HEK293 (cell line): Measurements from ENCODE around the gene CA11.

Source experiments
- CTCF ChIA-PET: fragments of 350-600 bp; formaldehyde crosslinking; extraction: SDS; loops from one replicate; lab custom pipeline; 2021; ENCODE audit warnings: antibody characterized with exemption; lab: Yijun Ruan, JAX
- POLR2A ChIA-PET: fragments of 300-600 bp; formaldehyde crosslinking; extraction: SDS; loops from one replicate; lab custom pipeline; 2020; ENCODE audit warnings: antibody characterized with exemption, inconsistent platforms; lab: Yijun Ruan, JAX
- H3K27ac ChIP-seq: fragments of 200-500 bp; sonication (Bioruptor generic); 2 replicates; pipeline ENCODE4 v1.5.1; 2014; ENCODE audit warnings: low read depth, low read length, control low read depth, inconsistent platforms; ENCODE audit errors: extremely low read depth
- H3K36me3 ChIP-seq, 2 experiments: fragments of 200-500 bp in 1 of 2; sonication (Bioruptor generic) in 1 of 2; 1 replicate in 1 of 2; 2 replicates in 1 of 2; pipeline ENCODE4 v1.5.1; 2014 to 2017; ENCODE audit warnings: inconsistent platforms in 2 of 2, low read length in 2 of 2; ENCODE audit not compliant: control insufficient read depth in 2 of 2, insufficient read depth in 1 of 2
- H3K4me1 ChIP-seq: fragments of 200-500 bp; sonication (Bioruptor generic); 2 replicates; pipeline ENCODE4 v1.5.1; 2014; ENCODE audit warnings: mild to moderate bottlenecking, low read length, inconsistent platforms; ENCODE audit not compliant: control insufficient read depth, insufficient read depth
- H3K4me3 ChIP-seq: 2 replicates; pipeline ENCODE4 v1.5.1; 2011; ENCODE audit warnings: low read depth, mild to moderate bottlenecking, control low read depth, low read length, moderate library complexity
- H3K9me3 ChIP-seq: fragments of 200-500 bp; sonication (Bioruptor generic); 2 replicates; pipeline ENCODE4 v1.5.1; 2014; ENCODE audit warnings: low read depth, low read length, inconsistent platforms; ENCODE audit not compliant: control insufficient read depth, insufficient read depth
- EGR2 ChIP-seq: fragments of 450-650 bp; formaldehyde crosslinking; IDR thresholded peaks from 2 replicates; pipeline ENCODE4 v1.5.1; 2016; ENCODE audit warnings: low read depth, missing biosample characterization, missing genetic modification characterization
- KLF9 ChIP-seq: fragments of 450-650 bp; formaldehyde crosslinking; IDR thresholded peaks from 2 replicates; pipeline ENCODE4 v1.5.1; 2016; ENCODE audit warnings: missing biosample characterization, missing genetic modification characterization, low read depth
- PRDM10 ChIP-seq: fragments of 450-650 bp; formaldehyde crosslinking; IDR thresholded peaks from 2 replicates; pipeline ENCODE4 v1.5.1; 2016; ENCODE audit warnings: missing biosample characterization, missing genetic modification characterization
- SCRT2 ChIP-seq: fragments of 450-650 bp; formaldehyde crosslinking; IDR thresholded peaks from 2 replicates; pipeline ENCODE4 v1.5.1; 2016; ENCODE audit warnings: missing biosample characterization, missing genetic modification characterization
- SETDB1 ChIP-seq: IDR thresholded peaks from one replicate; pipeline ENCODE4 v1.6.1; 2017; ENCODE audit warnings: mild to moderate bottlenecking, low read length, moderate library complexity, mixed read lengths; ENCODE audit not compliant: insufficient read length
- ZBTB7A ChIP-seq: fragments of 450-650 bp; formaldehyde crosslinking; IDR thresholded peaks from 2 replicates; pipeline ENCODE4 v1.5.1; 2016; ENCODE audit warnings: low read depth, missing biosample characterization, missing genetic modification characterization
- ZEB2 ChIP-seq: fragments of 450-650 bp; formaldehyde crosslinking; IDR thresholded peaks from 2 replicates; pipeline ENCODE4 v1.5.1; 2016; ENCODE audit warnings: missing biosample characterization, missing genetic modification characterization
- ZFP3 ChIP-seq: fragments of 450-650 bp; formaldehyde crosslinking; IDR thresholded peaks from 2 replicates; pipeline ENCODE4 v1.5.1; 2016; ENCODE audit warnings: low read depth, missing biosample characterization, missing genetic modification characterization
- ZIC2 ChIP-seq: fragments of 450-650 bp; formaldehyde crosslinking; IDR thresholded peaks from 2 replicates; pipeline ENCODE4 v1.5.1; 2016; ENCODE audit warnings: missing biosample characterization, missing genetic modification characterization
- ZNF16 ChIP-seq: fragments of 450-650 bp; formaldehyde crosslinking; IDR thresholded peaks from 2 replicates; pipeline ENCODE4 v1.5.1; 2016; ENCODE audit warnings: low read depth, missing biosample characterization, missing genetic modification characterization
- ZNF2 ChIP-seq: fragments of 450-650 bp; formaldehyde crosslinking; IDR thresholded peaks from 2 replicates; pipeline ENCODE4 v1.5.1; 2016; ENCODE audit warnings: missing biosample characterization, missing genetic modification characterization
- ZNF223 ChIP-seq: fragments of 450-650 bp; formaldehyde crosslinking; IDR thresholded peaks from 2 replicates; pipeline ENCODE4 v1.5.1; 2016; ENCODE audit warnings: missing biosample characterization, missing genetic modification characterization
- ZNF280D ChIP-seq: fragments of 450-650 bp; formaldehyde crosslinking; IDR thresholded peaks from 2 replicates; pipeline ENCODE4 v1.5.1; 2016; ENCODE audit warnings: missing biosample characterization, missing genetic modification characterization
- ZNF335 ChIP-seq: fragments of 450-650 bp; formaldehyde crosslinking; conservative IDR thresholded peaks from 2 replicates; pipeline ENCODE4 v1.5.1; 2016; ENCODE audit warnings: missing biosample characterization, missing genetic modification characterization
- ZNF394 ChIP-seq: fragments of 450-650 bp; formaldehyde crosslinking; IDR thresholded peaks from 2 replicates; pipeline ENCODE4 v1.5.1; 2016; ENCODE audit warnings: missing biosample characterization, missing genetic modification characterization, mild to moderate bottlenecking, moderate library complexity, borderline replicate concordance
- ZNF510 ChIP-seq: fragments of 450-650 bp; formaldehyde crosslinking; IDR thresholded peaks from 2 replicates; pipeline ENCODE4 v1.5.1; 2018; ENCODE audit warnings: mild to moderate bottlenecking, missing genetic modification characterization, missing biosample characterization; ENCODE audit not compliant: insufficient replicate concordance
- ZNF514 ChIP-seq: fragments of 450-650 bp; formaldehyde crosslinking; IDR thresholded peaks from 2 replicates; pipeline ENCODE4 v1.5.1; 2016; ENCODE audit warnings: missing biosample characterization, missing genetic modification characterization
- ZNF596 ChIP-seq: fragments of 450-650 bp; IDR thresholded peaks from 2 replicates; pipeline ENCODE4 v1.5.0; 2018; ENCODE audit warnings: missing biosample characterization, mild to moderate bottlenecking, missing genetic modification characterization, moderate library complexity
- ZNF621 ChIP-seq: fragments of 450-650 bp; formaldehyde crosslinking; IDR thresholded peaks from 2 replicates; pipeline ENCODE4 v1.5.1; 2017; ENCODE audit warnings: missing biosample characterization, missing genetic modification characterization
- ZNF623 ChIP-seq: fragments of 450-650 bp; formaldehyde crosslinking; IDR thresholded peaks from 2 replicates; pipeline ENCODE4 v1.5.1; 2016; ENCODE audit warnings: missing biosample characterization, missing genetic modification characterization
- ZNF624 ChIP-seq: fragments of 450-650 bp; formaldehyde crosslinking; IDR thresholded peaks from 2 replicates; pipeline ENCODE4 v1.5.1; 2017; ENCODE audit warnings: missing biosample characterization, missing genetic modification characterization
- ZNF654 ChIP-seq: fragments of 450-650 bp; formaldehyde crosslinking; IDR thresholded peaks from 2 replicates; pipeline ENCODE4 v1.5.1; 2016; ENCODE audit warnings: low read depth, missing biosample characterization, missing genetic modification characterization
- ZNF768 ChIP-seq: fragments of 450-650 bp; formaldehyde crosslinking; IDR thresholded peaks from 2 replicates; pipeline ENCODE4 v1.5.1; 2018; ENCODE audit warnings: missing biosample characterization, mild to moderate bottlenecking, missing genetic modification characterization
- ZNF776 ChIP-seq: fragments of 450-650 bp; formaldehyde crosslinking; IDR thresholded peaks from 2 replicates; pipeline ENCODE4 v1.5.0; 2017; ENCODE audit warnings: missing biosample characterization, missing genetic modification characterization, borderline replicate concordance
- ZSCAN16 ChIP-seq: fragments of 450-650 bp; formaldehyde crosslinking; IDR thresholded peaks from 2 replicates; pipeline ENCODE4 v1.5.1; 2016; ENCODE audit warnings: missing biosample characterization, missing genetic modification characterization

CA11 gene

GRCh38 chr19:48676887-48677286 is 30.9 kb upstream of the CA11 start (continued):
- TF ChIP-seq ZNF776 (tag by site-specific recombination) (no peak), ZNF621 (tag by site-specific recombination) (no peak)

- TF ChIP-seq ZNF280D (tag by site-specific recombination), result no peak
- TF ChIP-seq ZNF596 (tag by site-specific recombination), result no peak
- TF ChIP-seq ZNF654 (tag by site-specific recombination), result no peak
- TF ChIP-seq SETDB1, result no peak
- no peak for TF ChIP-seq EGR2 (tag by site-specific recombination)
- TF ChIP-seq ZNF223, result no peak
- no peak for TF ChIP-seq KLF9 (tag by site-specific recombination)
- no peak for TF ChIP-seq ZNF510 (tag by site-specific recombination)
- no peak for TF ChIP-seq ZFP3
- TF ChIP-seq ZNF2 (tag by site-specific recombination), result no peak
- no peak for TF ChIP-seq ZEB2
- TF ChIP-seq ZNF623 (tag by site-specific recombination), result no peak
- no peak for TF ChIP-seq ZNF335 (tag by site-specific recombination)
- no peak for TF ChIP-seq SCRT2 (tag by site-specific recombination)
- TF ChIP-seq ZIC2 (tag by site-specific recombination), result no peak
- TF ChIP-seq ZNF624 (tag by site-specific recombination), result no peak
- no peak for TF ChIP-seq ZBTB7A (tag by site-specific recombination)
- Histone ChIP-seq H3K9me3 (no peaks in the 10 kb centered on the region), H3K4me1 (no peaks in the 10 kb centered on the region; the same call in 1 of the 2 replicates), H3K36me3 (no peaks in the 10 kb centered on the region), H3K27ac (no peak overlapping the region), H3K4me3 (no peak overlapping the region)
- POLR2A ChIA-PET, result interaction anchor here (0.9 kb wide), 1 partner anchor 7 kb away, joined by 4 read pairs; no protein-coding TSS in a partner anchor
- CTCF ChIA-PET, result interaction anchor here (0.6 to 3.9 kb wide), 11 partner anchors 12 to 166 kb away, joined by 3 to 35 read pairs (median 6); no protein-coding TSS in a partner anchor
These were observed 30.5 kb upstream of the CA11 start for GRCh38 chr19:48676487-48676886.

GRCh38 chr19:48674921-48675824 is 29.2 kb upstream of the CA11 start:
- Histone ChIP-seq H3K4me3 (no peak overlapping the region), H3K36me3 (no peaks in the 10 kb centered on the region), H3K9me3 (no peaks in the 10 kb centered on the region), H3K27ac (no peak overlapping the region), H3K4me1 (no peaks in the 10 kb centered on the region; the same call in 1 of the 2 replicates)
- ChIA-PET POLR2A (interaction anchor here (0.9 to 1.9 kb wide), 4 partner anchors 9 to 64 kb away, joined by 3 to 7 read pairs (median 4); partner anchors contain the start of gene CA11), CTCF (interaction anchor here (0.6 to 3.9 kb wide), 46 partner anchors 9 to 295 kb away, joined by 3 to 35 read pairs (median 4); partner anchors contain the start of genes CA11 and IZUMO1)
- TF ChIP-seq ZNF768 (tag by site-specific recombination) (peak; percentile 31; the same call in 1 of the 2 replicates), ZBTB7A (tag by site-specific recombination) (no peak), ZNF394 (tag by site-specific recombination) (peak; percentile 88), ZNF16 (no peak), ZNF514 (no peak), PRDM10 (peak; percentile 35; the same call in 1 of the 2 replicates), ZSCAN16 (tag by site-specific recombination) (no peak)
